ENCODE measurements around the gene KIF18A. TPM values are rescaled to one million over a fixed set of nuclear protein-coding genes. Genes with fewer than 3 reads are reported as not detected.

The KIF18A gene
- total RNA-seq, 2 donors from 2014 or later, result 17.7 to 24.4 TPM

DNA sequence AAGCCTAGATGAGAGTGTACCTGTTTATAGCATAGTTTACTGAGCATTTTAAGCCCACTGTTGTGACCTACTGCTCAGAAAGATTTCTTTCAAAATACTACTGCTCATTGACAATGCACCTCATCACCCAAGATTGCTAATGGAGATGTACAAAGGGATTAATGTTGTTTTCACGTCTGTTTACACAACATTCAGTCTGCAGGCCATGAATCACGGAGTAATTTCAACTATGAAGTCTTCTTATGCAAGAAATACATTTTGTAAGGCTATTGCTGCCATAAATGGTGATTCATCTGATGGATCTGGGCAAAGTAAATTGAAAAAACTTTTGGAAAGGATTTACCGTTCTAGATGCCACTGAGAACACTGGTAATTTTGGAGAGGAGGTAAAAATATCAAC, 112.9 kb downstream of the KIF18A start:
- no peak overlapping the region for H3K4me3 ChIP-seq (ENCODE audit: low read length)
- no peaks in the 10 kb centered on the region for H3K27me3 ChIP-seq (ENCODE audit: control insufficient read depth, insufficient read depth, low read length, poor library complexity, severe bottlenecking)
- H3K27me3 Mint-ChIP-seq (ENCODE audit: insufficient read depth), result no peaks in the 10 kb centered on the region
- WGBS, 2 experiments (ENCODE audit: insufficient coverage in 1 of 2, insufficient read length in 1 of 2), result 84 to 93% methylated on average over 1 to 3 of the region's 3 CpGs
- H3K9me3 Mint-ChIP-seq, result peaks cover 11% of the 10 kb centered on the region
- TF ChIP-seq, protein P1, sequence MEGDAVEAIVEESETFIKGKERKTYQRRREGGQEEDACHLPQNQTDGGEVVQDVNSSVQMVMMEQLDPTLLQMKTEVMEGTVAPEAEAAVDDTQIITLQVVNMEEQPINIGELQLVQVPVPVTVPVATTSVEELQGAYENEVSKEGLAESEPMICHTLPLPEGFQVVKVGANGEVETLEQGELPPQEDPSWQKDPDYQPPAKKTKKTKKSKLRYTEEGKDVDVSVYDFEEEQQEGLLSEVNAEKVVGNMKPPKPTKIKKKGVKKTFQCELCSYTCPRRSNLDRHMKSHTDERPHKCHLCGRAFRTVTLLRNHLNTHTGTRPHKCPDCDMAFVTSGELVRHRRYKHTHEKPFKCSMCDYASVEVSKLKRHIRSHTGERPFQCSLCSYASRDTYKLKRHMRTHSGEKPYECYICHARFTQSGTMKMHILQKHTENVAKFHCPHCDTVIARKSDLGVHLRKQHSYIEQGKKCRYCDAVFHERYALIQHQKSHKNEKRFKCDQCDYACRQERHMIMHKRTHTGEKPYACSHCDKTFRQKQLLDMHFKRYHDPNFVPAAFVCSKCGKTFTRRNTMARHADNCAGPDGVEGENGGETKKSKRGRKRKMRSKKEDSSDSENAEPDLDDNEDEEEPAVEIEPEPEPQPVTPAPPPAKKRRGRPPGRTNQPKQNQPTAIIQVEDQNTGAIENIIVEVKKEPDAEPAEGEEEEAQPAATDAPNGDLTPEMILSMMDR (conservative IDR thresholded peaks at IDR 0.05), result no peak
- peaks cover 3% of the 10 kb centered on the region for H3K36me3 Mint-ChIP-seq (ENCODE audit: low read depth)
- no peak overlapping the region for H3K27ac Mint-ChIP-seq
- H3K9me3 ChIP-seq (ENCODE audit: control insufficient read depth, low read length), result peaks cover 12% of the 10 kb centered on the region
- DNase-seq, result no peak
- H3K4me1 ChIP-seq (ENCODE audit: control insufficient read depth, insufficient read depth, low read length), result no peaks in the 10 kb centered on the region
- no peaks in the 10 kb centered on the region for H3K36me3 ChIP-seq (ENCODE audit: control insufficient read depth, insufficient read depth, low read length)
- no peak overlapping the region for H3K9ac ChIP-seq (ENCODE audit: extremely low read depth, low read length, poor library complexity, severe bottlenecking)
- H3K4me1 Mint-ChIP-seq, result no peaks in the 10 kb centered on the region
- no peak overlapping the region for H3K27ac ChIP-seq (ENCODE audit: low read depth, low read length)
- no peak overlapping the region for H3K4me3 Mint-ChIP-seq

DNA sequence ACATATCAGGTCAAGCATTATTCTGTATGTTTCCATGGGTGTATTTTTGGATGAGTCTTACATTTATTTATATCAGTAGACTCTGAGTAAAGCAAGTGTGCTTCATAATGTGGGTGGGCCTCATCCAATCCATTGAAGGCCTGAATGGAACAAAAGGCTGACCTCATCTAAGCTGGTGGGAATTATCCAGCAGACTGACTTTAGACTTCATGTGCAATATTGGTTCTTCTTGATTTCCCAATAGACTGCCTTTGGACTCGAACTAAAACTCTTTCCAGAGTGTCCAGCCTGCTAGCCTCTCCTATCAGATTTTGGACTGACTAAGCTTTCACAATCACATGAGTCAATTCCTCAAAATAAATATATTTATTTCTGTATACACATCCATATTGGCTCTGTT, 116.2 kb downstream of the KIF18A start:
- H3K27me3 ChIP-seq (ENCODE audit: control insufficient read depth, insufficient read depth, low read length, poor library complexity, severe bottlenecking), result peaks cover 8% of the 10 kb centered on the region
- Mint-ChIP-seq H3K27me3 (ENCODE audit: insufficient read depth) (no peaks in the 10 kb centered on the region), H3K36me3 (ENCODE audit: low read depth) (no peaks in the 10 kb centered on the region), H3K27ac (no peak overlapping the region), H3K4me1 (no peaks in the 10 kb centered on the region), H3K4me3 (no peak overlapping the region), H3K9me3 (no peaks in the 10 kb centered on the region)
- H3K9ac ChIP-seq (ENCODE audit: extremely low read depth, low read length, poor library complexity, severe bottlenecking), result no peak overlapping the region
- DNase-seq, result no peak
- TF ChIP-seq, protein P1 (conservative IDR thresholded peaks at IDR 0.05), result no peak
- H3K9me3 ChIP-seq (ENCODE audit: control insufficient read depth, low read length), result no peaks in the 10 kb centered on the region
- H3K36me3 ChIP-seq (ENCODE audit: control insufficient read depth, insufficient read depth, low read length), result no peaks in the 10 kb centered on the region
- H3K4me1 ChIP-seq (ENCODE audit: control insufficient read depth, insufficient read depth, low read length), result no peaks in the 10 kb centered on the region
- no peak overlapping the region for H3K4me3 ChIP-seq (ENCODE audit: low read length)
- WGBS, 2 experiments (ENCODE audit: insufficient coverage in 1 of 2, insufficient read length in 1 of 2), result 91% methylated on average over 1 of the region's 1 CpG; no CpG with 5 or more reads in 1 of the 2 experiments
- H3K27ac ChIP-seq (ENCODE audit: low read depth, low read length), result no peak overlapping the region

DNA sequence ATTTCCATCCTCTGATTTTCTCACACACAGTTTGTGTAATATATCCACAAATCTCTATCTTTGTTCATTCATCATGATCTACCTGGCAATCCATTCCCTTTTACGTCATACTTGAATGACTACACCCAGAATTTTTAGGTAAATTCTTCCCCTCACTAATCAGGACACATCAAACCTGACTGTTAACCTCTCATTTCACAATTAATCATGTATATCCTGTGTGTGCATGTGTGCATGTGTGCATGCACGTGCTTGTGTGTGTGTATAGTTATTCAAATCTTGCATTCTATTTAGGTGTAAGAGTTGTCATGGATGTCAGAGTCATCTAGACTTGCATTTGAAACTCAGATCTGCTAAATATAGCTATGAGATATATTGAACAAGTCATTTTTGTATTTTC, 130.4 kb downstream of the KIF18A start:
- 86 to 88% methylated on average over 1 to 2 of the region's 2 CpGs for WGBS, 2 experiments (ENCODE audit: insufficient coverage in 1 of 2, insufficient read length in 1 of 2)
- Mint-ChIP-seq H3K36me3 (ENCODE audit: low read depth) (no peaks in the 10 kb centered on the region), H3K27me3 (ENCODE audit: insufficient read depth) (no peaks in the 10 kb centered on the region), H3K27ac (no peak overlapping the region), H3K4me1 (no peaks in the 10 kb centered on the region), H3K9me3 (no peaks in the 10 kb centered on the region), H3K4me3 (no peak overlapping the region)
- TF ChIP-seq, protein P1 (conservative IDR thresholded peaks at IDR 0.05), result no peak
- Histone ChIP-seq H3K27ac (ENCODE audit: low read depth, low read length) (no peak overlapping the region), H3K4me1 (ENCODE audit: control insufficient read depth, insufficient read depth, low read length) (no peaks in the 10 kb centered on the region), H3K27me3 (ENCODE audit: control insufficient read depth, insufficient read depth, low read length, poor library complexity, severe bottlenecking) (no peaks in the 10 kb centered on the region), H3K4me3 (ENCODE audit: low read length) (no peak overlapping the region), H3K36me3 (ENCODE audit: control insufficient read depth, insufficient read depth, low read length) (no peaks in the 10 kb centered on the region), H3K9ac (ENCODE audit: extremely low read depth, low read length, poor library complexity, severe bottlenecking) (no peak overlapping the region), H3K9me3 (ENCODE audit: control insufficient read depth, low read length) (no peaks in the 10 kb centered on the region)
- DNase-seq, result no peak
